CD4-positive, alpha-beta T cell treated with Interferon alpha-2 for 1 hour (primary cell): ENCODE data around the gene TACC2.

Source experiments
- DNase-seq, 2 donors: peaks; one replicate each; pipeline ENCODE4 v3.0.0-alpha.2; 2020 to 2022

TACC2 gene

DNA sequence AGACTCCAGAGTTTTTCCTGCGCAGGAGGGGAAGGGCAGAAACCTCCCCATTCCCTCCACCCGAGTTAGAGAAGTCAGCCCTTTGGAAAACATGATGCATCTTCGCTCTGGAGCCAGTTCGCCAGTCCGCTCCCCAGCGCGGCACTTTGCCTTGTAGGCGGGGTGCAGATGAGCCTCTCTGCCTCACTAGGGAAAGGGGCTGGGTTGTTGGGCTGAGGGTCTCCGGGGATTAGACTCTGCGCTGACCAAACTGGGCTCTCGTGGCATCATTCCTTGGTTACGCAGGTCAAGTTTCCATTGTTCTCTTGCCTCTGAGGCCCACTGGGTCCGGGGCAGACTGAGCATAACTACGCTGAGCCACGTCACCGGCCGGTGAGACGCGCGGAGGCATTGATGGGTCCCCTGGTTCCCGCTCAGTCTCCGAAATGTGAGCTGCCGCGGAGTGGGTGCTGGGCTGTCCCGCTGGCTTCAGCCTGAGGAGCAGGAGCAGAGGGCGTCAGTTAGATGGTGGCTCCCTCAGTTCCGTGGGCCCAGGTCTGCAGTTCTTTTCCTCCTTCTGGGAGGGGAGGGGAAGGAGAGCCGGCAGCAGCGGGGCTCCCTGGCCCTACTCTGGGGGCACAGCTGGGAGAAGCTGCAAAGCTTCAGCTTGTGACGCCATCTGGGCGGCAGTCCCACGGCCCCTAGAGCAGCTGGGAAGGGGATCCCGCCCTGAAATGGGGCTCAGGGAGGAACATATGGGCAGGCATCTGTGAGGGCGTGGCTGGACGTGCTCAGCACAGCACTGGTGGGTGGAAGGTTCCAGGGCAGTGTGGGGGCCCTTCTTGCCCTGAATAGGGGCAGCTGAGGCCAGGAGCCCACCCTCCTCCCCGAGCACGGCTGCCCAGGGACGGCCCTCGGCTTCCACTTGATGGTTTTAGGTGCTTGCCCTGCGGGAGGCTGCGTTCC is 160.9 kb downstream of the TACC2 start:
- DNase-seq: no peak

DNA sequence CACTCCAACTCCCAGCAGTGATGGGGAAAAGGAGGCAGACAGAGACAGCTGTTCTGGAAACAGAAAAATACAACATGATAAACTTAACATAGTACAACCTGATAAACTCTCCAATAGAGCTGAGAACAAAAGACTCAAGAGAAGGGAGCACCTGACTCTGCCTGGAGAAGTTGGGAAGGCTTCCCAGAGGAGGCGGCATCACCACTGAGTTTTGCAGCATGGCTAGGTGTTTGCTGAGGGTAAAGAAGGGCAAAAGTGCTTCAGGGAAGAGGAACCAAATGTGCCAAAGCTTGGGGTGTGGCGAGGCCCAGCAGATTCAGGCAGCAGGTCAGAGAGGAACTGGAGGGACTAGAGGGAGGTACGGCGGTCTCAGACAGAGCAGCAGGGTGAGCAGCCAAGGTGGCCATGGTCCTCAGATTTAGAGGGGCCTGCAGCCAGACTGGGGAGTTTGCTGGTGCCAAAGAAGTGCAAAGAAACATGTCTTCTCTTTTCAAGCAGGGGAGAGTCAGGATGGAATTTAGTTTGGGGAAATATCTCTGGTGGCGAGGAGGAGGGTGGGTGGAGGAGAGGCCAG is 162.2 kb downstream of the TACC2 start:
- DNase-seq: no peak

DNA sequence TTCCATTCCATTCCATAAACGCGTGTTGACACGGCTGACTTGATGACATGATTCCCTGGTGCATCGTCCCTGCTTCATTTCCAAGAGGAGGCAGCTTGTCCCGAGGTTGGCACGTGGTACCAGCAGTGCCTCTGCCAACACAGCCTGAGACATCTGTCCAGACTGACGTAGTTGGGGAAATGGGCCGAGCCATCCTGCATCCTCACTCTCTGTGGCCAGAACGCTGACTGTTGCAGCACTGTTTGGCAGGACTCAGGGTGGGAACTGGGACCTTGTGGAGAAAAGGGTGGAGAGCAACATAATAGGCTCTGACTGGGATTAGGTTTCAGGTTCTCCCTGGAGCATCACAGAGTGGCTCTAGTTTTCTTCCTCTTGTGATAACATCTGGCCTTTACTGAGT is 163.6 kb downstream of the TACC2 start:
- DNase-seq: no peak

DNA sequence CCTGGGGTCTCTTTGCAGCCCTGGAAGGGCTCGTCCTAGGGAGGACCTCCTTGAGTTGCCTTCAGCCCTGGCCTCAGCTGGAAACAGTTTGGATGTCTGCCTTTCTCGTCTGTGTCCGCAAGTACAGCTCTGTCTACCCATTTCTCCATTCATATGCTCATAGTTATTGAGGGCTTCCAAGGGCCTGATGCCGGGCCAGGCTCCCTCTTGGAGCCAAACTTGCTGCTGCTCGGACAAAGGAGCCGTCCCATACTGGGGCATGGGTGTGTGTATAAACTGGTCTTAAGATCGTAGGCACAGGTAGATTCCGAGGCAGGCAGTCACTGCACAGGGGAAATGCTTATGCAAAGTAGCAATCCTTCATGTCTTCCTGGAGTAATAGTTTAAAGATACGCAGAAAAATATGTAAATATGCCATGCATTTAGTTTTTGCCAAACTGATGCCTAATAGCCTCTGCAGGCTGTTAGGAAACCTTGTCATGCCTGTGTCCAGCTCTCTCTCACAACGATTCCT is 165.1 kb downstream of the TACC2 start:
- DNase-seq: no peak

DNA sequence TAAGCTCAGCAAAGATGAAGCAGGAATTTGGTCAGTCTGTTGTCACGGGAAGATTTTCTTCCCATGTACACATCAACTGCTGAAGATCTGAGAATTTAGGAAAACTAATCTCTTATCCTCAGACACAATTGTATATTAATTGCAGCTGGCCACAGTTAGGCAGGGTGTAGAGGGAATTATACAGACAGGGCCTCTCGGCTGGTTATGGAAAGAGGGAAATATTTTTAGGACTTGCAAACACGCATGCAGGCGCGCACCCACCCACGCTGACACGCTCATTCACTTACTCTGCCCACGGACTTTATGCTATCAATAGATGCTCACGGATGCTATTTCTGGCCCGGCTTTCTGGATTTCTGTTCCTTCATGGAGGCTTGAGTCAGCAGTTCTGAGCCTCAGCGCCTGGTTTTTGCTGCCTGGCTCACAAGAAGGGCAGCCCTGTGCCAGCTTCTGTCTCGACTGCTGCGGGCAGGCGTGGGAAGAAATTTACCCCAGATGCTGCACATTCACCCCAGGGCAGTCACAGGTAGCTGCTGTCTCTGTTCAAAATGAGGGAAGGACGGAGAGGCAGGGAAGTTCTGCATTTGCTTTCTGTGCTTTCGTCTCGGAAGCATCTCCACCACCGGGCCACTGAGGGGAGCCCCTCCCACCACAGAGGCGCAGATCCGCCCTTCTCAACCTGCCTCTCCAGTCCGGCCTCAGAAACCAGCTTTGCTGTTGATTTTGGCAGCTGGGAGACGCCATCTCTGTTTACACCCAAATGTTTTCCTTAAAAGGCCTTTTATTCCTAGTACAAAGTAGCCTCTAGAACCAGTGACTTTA is 165.8 kb downstream of the TACC2 start:
- no peak for DNase-seq

DNA sequence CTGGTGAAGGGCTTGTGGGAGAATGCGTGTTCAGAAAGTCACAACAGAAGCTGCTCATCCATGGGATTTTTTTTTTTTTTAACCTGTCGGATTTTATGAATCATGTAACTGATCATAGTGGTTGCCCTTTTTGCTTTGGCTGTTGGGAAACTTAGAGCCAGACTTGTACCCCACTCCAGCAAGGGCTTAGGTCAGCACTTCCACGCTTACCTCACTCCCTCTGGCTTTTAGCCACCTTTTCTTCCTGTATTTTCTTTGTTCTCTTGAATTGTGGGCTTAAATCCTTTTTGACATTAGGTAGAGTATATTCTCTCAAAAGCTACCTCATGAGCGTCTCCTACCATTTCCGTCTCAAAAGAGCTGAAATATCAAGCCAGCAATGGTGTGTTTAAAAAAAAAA is 168.5 kb downstream of the TACC2 start:
- DNase-seq: no peak

DNA sequence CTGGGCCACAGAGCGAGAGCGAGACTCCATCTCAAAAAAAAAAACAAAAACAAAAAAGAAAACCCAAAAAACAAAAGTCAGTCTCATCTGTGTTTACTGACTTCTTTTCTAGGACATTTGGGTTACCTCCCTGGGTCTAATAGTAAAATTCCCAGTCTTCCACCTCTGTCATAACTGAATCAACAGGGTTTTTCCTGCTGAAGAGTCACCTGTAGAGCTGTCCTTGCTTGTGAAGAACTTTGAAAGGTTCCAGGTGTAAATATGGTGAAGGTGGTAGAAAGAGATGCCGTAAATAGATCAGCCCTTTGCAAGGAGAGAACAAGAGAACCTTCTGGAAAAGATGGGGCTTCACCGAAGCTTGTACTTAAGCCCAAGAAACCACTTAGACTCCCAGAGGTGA is 169.4 kb downstream of the TACC2 start:
- no peak for DNase-seq

DNA sequence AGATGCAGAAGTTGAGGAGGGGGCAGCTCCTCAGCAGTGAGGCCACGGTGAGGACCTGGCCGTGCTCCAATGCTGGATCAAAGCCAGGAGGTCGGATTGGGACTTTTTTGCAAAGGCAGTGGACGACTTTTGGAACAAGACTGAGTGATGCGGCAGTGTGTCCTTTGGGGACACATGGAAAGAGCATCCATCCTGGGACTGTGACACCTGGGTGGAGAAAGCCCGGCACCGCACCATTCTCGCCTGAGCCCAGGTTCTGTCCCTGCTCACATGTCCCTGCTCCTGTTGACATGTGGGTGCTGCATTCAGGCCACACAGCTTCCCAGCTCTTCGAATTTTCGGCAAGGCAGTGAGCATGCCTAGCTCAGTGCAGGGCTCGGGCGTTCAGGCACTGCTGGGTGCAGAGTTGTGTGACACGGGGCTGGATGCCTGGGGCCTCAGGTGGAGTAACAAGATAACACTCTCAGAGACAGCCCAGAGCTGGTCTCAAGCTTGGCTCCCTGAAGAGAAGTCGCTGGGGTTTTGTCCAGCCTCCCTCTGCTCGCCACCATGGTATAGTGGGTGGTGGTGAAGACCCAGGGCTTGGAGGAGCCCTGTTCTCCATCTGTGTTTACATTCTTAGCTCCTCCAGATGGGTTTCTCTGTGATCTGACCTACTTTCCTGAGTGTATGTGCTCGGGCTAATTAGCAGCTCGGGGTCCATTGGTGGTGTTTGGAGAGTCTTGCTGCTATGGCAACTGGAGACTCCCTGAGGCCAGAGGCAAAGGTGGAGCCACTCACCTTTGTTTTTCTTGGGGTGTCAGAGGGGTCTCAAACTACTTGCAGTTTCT is 170.4 kb downstream of the TACC2 start:
- no peak for DNase-seq

DNA sequence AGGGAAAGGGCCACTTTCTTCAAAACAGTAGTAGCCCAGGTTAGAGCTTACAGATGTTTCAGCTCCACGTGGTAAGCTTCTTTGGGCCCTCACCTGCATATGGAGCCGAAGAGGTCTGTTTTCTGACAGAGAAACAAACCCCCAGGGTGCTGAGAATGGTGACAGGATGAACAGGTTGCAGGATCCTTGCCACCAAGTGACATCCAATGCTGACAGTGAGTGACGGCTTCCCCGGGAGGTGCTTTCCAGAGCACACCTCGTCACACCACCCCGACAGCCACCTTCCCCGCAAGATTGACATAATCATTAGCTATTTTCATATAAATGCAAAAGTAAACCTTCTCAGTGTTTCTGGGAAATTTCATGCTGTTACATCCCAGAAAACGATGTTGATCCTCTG is 172.8 kb downstream of the TACC2 start:
- no peak for DNase-seq

DNA sequence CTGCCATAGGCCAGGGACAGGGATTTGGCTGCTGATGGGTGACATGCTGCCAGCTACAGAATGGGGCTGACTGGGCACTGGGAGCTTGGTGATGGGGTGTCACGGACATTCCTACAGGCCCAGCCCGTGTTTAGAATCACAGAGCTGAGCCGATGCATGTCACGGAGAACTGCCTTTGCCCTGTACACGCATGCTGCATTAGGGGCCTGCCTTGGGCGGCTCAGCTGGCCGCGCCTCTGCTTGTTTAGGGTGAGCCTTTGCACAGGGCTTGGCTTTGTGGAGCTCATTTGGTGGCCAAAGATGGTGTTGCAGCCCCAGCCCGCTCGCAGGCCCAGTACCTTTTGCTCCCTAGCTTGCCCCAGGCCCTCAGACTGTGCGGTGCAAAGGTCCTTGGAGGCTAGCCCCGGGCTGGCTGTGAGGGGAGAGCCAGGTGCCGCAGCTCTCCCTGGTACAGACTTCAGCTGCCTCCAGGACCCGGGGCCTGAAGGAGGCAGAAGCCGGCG is 173.8 kb downstream of the TACC2 start:
- no peak for DNase-seq

DNA sequence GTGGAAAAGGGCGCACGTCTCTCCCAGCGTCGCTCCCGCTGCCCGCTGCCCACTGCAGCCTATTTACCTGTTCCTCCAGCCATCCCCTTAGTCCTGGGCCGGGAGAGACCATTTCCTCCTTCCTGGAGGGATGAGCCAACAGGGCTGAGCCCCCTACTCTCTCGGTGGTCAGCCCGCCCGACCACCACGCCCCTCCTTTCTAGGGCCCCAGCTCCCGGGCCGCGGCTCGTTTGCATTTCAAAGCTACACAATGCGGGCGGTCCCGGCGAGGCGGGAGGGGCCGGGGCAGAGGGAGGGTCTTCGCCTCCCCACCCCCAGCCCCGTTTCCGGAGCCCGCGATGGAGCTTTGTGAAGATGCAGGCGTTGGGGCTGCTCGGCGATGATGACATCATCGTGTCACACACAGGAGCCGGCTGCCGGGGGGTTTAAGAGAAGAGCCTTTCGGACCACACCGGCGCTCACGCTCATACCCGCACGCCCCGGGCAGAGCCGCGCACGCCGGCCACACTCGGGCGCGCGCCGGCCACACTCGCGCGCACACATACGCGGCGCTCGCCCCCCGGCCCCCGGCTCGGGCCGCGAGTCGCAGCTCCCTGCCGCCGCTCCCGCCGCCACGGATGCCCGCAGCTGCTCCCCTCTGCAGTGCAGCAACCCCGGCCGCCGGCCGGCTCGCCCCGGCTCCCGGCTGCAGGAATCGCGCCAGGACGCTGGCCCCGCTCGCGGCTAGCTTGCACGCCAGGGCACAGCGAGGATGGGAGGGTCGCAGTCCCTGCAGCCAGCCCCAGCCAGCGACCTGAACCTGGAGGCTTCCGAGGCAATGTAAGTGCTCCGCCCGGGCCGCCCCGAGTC is 174.4 kb downstream of the TACC2 start:
- no peak for DNase-seq

DNA sequence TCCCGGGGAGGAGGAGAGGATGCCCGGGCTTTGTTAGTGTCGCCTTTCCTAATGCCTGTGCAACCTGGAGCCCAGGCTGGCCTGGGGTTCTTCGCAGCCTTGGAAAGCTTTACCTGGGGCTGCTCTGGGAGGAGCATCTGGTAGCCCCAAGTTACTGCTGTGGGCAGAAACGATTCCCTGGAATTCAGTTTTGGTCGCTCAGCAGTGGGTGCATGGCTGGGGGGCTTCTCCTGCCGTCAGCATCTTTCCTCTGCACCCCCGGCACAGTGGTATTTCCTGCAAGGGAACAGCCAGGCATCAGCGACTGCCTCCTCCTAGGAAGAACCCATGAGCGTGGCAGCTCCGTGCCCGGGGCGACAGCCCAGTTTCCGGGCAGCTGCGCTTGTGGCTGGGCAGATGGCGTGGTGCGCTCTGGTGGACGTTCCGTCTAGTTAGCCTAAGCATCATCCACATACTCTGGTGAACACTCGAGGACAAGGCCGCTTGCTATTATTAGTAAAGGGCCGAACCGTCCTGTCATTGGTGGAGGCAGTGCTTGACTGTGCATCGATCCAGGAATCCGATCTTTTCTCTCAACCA is 175.1 kb downstream of the TACC2 start:
- no peak for DNase-seq

DNA sequence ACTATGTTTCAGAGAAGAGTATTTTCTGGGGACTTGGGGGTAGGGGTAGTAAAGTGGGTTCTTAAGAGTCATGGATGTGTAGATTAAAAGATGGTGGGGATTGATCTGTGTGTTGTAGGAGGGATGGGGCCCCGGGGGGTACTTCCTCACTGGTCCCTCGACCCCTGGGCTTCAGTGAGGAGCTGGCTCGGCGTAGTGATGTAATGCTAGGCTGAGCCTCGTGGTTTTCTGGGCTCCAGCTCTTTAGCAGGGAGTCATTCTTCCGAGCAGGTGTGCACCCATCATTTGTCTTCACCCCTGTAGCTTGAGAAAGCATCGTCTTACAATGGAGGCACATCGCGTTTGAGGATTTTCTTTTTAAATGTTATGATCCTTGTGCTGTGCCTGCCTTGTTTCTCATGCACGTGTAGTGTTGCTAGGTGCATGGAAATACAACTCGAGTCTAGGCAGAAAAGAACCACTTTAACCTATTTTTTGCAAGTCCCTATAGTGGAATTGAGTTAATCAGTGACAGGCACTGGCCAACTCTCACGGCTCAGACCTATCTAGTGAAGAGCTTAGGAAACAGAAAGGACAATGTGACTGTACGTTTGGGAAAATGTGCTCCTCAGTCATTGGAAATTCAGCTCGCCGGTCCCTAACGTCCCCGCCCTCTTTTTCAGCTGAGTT is 176.0 kb downstream of the TACC2 start:
- no peak for DNase-seq

DNA sequence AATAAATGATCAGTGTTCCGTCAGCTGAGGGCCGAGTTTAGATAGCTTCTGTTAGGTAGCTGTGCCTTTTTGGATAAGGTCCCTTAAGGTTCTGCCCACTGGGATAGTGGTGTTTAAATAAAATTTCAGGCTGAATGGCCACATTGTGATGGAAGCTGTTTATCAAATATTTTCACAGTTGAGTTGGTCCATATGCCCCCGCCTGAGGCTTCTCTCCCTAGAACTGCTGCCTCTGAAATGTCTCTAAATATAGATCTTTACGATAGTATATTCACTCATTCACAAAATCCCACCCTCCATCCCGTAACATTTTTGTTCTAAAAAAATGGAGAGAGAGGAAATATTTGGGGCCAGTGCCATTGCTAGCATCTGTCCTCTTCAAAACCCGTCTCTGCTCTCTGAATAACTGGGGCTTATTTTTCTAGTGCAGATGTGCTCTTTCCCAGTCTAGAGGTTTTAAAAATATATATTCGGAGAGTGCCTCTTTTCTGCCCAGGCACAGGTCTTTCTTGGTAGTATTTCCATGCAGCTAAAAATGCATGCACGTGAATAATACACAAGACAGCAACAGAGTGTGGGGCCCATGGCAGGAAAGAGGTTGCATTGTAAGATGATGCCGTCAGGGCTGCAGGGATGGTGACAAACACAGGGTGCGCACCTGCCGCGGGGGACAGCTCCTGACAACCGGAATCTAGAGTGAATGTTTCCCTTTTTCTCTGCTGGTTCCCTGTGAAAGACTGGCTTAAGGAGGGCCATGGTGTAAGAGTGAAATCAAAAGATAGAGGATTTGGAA is 176.7 kb downstream of the TACC2 start:
- DNase-seq: no peak

DNA sequence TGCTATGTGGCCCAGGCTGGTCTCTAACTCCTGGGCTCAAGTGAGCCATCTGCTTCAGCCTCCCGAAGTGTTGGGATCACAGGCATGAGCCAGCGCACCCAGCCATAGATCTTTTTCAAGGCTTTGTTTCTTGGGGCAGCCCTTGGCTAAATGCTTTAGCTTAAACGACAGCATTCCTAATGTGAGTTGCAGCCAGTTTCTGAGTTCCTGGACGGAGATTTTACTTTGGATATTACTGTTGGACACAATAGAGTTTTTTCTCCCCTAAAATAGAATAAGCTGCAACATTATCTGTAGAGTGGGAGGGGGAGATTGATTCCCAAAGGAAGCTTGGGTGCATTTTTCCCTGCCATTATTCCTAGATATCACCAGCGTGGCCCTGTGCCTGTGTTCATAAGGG is 179.1 kb downstream of the TACC2 start:
- DNase-seq: no peak

DNA sequence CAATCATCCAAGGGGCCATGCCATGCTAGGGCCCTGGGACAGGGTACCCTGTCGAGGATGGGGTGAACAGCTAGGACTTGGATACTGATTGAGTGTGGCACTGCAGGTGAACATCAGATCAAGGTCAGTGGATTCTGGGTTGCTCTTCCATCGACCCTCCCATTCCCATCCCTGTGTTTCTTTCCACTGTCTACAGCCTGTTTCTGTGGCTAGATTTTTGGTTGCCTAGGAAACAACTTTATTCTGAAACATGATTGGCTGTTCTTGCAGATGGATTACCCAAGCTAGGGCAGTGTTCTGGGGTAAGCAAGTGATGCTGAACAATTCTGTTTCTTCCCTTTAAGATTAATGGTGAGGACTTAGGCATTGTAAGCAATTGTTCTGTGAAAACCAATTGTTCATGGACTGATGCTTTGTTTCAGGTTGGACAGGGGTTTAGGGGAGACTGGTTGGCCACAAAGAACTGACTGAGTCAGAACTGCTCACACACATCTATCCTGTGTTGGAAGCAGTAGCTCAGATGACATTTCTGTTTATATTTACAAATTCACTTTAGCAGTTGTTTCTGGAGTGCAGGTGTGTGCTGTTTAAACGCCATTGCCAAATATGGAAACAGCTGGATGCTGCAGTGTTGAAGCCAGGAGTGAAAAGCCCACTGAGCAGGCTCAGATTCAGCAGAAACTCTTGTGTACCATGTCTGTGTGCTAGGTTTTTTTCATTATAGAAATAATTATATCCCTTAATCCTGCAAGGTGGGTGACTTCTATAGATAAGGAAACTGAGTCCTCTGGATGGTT is 179.8 kb downstream of the TACC2 start:
- DNase-seq: no peak

DNA sequence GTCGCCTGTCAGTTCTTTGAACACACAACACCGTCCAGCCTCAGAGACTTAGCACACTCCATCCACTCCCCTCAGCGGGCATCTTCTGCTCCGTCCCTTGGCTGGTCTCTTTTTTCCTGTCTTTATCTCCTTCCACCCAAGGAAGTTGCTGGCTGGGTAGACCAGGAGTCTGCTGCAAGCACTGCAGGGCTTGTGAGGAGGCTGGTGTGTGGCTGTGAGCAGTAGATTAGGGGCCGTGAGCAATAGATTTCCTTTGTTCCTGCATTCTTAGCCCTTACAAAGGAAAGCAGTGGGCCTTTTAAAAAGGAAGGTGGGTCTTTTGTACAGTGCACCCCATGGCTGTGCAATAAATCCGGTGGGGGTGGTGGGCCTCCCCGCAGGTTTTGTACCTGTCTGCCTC is 181.8 kb downstream of the TACC2 start:
- DNase-seq: no peak

DNA sequence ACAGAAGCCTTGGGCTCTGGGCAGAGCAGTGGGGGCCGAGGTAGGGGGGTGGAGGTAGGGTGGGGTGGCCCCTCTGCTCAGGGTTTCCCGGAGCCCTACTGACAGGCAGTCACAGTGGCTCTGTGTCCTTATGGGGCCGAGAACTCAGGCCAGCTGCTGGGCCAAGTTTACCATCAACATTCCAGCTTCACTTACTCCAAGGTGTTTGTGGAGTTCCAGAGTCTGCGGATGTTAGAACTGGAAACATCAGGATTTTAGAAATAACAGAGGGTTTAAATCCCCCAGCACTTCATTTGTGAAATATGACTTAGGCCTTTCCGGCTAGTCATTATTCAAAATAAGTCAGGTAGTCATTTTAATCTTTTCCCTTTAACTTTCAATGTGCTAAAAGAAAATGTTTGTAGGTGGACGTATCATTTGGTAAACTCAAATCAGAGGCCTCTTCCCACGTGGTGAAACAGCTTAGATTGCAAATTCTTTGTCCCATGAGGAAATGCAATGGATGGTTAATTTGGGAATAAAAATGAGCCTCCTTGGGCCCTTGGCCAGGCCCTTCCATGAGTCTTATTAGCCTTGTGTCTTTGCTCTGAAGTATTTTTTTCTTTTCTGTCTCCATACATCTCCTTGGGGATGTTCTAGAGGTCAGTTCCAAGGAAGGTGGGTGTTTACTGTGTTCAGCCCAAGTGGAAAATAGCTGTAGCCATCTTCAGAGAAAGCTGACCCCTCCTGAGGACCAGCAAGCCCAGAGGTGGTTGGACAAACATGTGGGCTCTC is 182.5 kb downstream of the TACC2 start:
- DNase-seq: no peak
